CD4-positive, alpha-beta T cell treated with Interferon gamma for 1 hour (primary cell): ENCODE results near the gene CEP89.
"Not testable (repeated sequence)": the region's sequence is repeated elsewhere in the genome, so short reads cannot be mapped to it uniquely, and the experiment has no call there.

Source experiments
- DNase-seq: peaks from one replicate; pipeline ENCODE4 v3.0.0-alpha.2; 2020

Gene CEP89

DNA sequence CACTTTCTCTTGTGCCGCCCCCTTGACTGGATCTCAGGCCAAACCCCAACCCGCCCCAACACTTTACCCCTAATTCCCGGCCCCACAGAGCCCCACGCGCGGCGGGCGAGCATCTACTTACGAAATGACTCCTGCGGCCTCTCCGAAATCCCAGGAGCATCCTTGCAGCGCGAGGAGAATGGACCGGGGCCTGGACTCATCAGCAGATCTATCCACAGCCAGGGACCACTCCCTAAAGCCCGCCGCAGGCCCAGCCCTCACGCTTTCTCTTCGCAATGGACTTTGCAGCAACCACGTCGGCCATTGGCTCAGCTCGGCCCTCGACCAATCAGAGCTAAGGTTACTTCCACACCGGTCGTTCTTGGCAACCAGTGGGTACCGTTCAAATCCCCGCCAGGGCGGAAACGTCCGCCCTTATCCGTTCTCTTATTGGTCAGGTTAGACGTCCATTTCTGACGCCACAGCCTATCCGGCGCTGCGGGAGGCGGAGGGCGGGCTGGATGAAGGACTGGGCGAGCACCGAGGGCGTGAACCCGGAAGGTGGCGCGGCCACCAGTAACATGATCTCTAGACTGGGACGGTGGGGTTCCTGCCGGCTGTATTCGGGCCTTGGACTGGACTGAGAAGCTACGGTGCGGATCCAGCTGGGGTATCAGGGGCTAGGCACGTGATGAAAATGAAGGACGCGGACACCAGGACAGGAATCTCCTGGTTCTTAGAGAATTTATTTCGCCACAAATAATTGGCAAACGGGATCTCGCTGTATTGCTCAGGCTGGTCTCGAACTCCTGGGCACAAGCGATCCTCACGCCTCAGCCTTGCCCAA is at the start of gene CEP89, which contains the start of gene FAAP24:
Gene CEP89 (minus strand): TSS at position 244 of the 826 bp plus-strand sequence. CDS start 84 bp downstream, at position 160.
Gene FAAP24 (plus strand): TSS at position 528 of the 826 bp plus-strand sequence. CDS start 955 bp downstream, outside the sequence.
- peak; percentile 98 for DNase-seq

DNA sequence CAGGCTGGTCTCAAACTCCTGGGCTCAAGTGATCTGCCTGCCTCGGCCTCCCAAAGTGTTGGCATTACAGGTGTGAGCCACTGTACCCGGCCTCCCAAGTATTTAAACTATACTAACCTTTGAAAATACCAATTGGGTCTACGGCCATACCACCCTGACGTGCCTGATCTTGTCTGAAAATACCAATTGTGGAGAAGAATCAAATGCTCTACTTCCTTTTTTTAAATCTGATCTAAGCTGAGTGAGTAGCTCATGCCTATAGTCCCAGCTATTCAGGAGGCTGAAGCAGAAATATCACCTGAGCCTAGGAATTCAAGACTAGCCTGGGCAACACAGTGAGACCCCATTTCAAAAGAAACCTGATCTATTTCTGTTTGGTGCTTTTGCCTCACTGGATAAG is 39.1 kb upstream of the CEP89 start:
- not testable (repeated sequence) for DNase-seq

DNA sequence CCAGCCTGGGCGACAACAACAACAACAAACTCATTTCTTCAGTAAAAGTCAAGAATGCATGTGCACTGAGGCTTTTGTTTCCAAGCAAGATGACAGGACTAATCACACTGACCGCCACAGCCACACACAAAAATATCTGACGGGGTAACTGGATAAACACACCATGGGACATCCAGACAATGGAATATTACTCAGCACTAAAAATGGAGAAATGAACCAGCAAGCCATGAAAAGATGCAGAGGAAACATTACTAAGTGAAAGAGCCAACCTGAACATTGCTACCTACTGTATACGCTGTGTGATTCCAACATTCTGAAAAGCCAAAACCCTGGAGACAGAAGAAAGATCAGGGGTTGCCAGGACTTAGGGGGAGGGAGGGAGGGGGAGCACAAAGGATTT is 37.0 kb upstream of the CEP89 start:
- no peak for DNase-seq

DNA sequence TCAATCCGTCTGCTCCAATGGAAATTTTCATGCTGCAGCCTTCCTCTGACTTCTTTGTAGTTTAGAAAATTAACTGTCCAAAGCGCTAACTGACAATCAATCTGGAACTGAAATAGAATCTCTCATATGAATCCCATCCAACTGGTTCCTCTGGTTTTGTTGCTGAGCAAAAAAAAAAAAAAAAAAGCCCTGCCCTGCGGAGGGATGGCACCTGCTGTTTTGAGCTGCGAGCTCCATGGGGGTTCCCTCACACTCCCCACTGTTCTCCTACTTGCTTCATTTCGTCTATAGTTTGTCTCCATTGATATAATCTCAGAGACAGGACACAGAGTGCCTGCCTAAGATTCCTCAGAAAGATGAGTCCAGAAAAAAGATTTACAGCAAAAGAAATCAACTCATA is 33.7 kb upstream of the CEP89 start:
- no peak for DNase-seq

DNA sequence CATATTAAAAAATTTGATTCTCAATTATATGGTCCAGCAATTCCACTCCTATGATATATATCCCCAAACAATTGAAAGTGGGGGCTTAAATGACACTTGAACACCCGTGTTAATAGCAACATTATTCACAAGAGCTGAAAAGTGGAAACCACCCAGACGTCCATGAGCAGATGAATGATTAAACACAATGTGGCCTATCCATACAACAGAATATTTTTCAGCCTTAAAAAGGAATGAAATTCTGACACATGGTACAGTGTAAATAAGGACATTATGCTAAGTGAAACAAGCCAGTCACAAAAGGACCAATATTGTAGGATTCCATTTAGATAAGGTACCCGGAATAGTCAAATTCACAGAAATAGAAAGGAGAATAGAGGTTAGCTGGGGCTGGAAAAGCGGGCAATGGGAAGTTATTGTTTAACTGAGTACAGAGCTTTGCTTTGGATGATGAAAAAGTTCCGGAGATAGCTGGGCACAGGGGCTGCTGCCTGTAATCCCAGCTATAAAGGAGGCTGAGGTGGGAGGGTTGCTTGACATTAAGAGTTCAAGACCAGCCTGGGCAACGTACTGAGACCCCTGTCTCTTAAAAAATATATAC is 31.8 kb upstream of the CEP89 start:
- DNase-seq: not testable (repeated sequence)

DNA sequence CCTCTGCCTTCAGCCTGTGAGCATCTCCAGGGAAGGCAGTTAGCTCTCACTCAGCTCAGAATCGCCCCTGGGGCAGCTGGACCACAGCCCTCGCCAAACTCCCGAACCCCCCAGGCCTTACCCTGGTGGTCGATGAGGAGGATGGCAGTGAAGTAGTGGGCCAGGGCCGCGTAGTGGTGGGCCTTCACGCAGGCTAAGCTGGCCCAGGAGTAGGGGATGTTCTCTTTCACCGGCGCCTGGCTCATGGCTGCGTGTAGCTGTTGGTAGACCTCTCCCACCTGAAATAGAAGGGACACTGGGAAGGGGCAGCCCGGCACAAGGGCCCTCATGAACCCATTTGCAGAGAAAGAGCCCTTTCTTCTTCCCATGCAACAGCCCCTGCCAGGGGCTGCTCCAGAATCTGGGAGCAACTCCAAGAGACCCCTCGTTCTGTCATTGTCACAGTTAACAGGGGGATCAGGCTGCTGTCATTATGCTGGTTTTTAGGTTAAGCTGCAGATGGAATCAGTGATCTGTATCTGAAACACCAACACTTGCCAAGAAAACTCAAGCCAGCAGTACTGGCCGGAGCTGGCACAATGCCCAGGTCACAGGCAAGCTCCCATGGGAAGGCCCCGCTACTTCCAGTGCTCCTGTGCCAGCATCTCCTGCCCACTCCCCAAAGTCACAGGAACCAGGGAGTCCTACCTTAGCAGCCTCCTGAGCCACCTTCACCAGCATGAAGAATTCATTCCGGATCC is 30.5 kb upstream of the CEP89 start:
- DNase-seq: not testable (repeated sequence)

DNA sequence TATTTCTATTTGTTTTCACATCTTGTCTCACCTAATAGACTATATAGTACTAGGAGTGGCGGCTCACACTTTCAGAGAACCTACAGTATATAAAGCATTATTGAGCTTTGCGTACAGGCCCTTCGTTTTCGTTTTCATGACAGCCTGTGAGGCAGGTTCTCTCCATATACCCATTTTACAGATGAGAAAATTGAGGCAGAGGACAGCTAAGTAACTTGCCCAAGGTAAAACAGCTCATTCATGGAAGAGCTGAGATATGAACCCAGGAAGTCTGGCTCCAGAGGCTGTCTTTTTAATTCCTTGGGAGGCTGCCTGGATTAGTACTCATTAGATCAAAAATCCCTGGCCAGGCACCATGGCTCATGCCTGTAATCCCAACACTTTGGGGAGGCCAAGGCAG is 29.2 kb upstream of the CEP89 start:
- DNase-seq: no peak

DNA sequence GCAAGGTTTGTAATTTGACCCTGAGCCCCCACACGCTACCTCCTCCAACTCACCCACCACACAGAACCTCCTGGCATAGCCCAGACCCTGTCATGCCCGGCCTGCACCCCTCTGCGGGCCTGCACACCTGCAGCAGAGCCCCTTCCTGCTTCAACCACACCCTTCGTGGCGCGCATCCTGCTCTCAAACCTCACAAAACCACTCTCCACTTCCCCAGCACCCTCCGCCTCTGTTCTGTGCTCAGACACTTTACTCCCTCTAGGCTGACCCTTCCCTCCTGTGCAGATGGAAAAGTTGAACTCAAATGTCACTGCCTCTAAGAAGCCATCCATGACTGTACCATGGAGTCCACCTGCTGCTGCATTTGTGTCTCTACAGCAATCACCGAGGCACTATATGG is 28.8 kb upstream of the CEP89 start:
- no peak for DNase-seq

DNA sequence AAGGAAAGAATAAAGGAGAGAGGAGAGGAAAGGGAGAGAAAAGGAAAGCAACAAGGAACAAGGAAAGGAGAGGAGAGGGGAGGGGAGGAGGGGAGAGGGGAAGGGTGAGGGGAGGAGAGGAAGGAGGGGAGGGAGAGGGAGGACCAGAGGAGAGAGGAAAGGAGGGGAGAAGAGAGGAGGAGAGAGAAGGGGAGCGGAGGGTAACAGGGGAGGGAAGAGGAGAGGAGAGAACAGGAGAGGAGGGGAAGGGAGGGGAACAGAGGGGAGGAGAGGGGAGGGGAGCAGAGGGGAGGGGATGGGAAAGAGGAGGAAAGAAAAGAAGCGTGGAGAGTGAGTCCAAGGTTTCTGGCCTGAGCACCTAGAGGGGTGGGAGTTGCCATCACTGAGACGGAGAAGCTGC is 27.0 kb upstream of the CEP89 start:
- no peak for DNase-seq

DNA sequence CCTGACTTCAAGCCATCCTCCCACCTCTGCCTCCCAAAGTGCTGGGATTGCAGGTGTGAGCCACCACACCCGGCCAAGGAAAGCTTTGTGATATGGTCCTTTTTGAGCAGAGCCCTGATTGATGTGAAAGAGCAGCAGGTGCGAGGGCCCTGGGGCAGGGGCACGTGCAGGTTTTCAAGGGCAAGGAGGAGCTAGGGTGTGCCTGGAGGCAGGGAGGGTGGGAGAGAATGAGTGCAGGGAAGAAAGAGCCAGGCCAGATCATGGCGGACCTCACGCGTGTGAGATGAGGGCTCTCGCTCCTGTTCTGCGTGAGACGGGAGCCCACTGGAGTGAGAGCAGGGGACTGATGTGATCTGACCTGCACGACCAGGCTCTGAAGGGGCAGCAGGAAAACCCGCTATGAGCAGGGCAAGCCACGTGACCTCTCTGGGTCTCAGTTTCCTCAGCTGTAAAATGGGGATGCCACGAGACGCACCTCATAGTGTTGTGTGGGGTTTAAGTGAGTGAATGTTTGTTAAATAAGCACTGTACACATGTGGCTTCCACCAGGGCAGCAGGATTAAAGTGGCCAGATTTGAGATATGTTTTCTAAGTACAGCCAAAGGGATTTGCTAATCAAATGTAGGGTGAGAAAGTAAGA is 26.1 kb upstream of the CEP89 start:
- no peak for DNase-seq

DNA sequence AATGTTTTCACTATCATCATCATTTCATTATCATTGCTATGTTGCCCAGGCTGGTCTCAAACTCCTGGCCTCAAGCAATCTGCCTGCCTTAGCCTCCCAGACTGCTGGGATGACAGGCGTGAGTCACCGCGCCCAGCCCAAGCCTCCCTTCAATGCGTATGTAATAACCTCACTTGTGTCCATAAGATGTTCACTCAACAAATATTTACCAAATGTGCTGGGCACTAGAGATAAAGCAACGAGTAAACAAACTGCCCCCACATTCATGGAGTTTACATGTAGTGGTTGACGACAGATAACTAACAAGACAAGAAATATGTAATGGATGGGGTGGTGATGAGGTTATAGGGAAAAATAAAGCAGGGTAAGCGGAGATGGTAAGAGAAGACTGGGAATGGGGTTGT is 25.3 kb upstream of the CEP89 start:
- not testable (repeated sequence) for DNase-seq

DNA sequence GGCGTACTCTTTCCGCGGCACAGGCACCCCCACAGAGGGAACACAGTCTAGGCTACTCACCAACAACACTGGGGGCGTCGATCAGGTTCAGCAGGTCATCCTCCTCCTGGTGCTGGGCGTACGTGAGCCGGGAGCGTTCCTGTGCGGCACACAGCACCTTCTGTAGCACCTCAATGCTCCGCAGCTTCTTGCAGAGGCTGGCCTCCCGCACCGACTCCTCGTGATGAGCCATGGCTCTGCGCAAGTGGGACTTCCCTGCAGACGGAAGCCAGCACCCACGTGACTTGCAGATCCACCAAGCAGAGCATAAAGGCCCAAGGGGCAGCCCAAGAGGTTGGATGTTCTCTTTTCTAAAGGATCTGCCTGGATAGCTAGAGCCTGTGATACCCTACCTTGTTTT is 24.2 kb upstream of the CEP89 start:
- not testable (repeated sequence) for DNase-seq

DNA sequence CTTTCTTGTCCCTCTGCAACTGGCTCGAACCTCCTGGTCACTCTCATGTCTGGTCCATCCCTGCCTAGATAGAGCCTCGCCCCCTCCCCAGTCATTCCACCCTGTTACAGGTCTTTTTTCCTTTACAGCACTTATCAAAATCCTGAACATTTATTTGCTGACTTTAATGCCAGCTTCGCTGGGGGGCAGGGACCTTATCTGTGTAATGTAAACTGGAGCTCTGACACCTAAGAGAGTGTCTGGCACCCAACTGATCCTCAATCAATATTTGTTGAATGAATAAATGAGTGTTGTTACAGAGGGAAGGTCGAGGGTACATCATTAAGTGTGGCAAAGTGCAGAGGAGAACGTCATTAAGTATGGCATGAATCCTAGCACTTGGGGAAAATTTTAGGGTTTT is 17.0 kb upstream of the CEP89 start:
- no peak for DNase-seq

DNA sequence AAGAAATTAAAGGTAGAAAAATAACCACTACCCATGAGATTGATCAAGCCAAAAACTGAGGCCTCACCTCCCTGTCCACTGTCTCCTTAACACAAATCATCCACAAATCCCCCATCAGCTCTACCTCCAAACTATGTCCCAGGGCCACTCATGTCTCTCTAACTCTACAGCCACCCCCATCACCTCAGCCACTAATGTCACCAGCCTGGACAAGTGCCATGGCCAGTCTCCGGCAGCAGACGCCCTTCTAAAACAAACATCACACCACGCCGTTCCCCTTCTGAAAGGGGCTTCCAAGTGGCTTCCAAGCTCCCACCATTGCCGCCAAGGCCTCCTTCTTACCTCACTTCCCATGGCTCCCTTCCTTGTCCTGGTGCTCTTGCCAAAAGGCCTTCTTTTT is 16.5 kb upstream of the CEP89 start:
- not testable (repeated sequence) for DNase-seq

DNA sequence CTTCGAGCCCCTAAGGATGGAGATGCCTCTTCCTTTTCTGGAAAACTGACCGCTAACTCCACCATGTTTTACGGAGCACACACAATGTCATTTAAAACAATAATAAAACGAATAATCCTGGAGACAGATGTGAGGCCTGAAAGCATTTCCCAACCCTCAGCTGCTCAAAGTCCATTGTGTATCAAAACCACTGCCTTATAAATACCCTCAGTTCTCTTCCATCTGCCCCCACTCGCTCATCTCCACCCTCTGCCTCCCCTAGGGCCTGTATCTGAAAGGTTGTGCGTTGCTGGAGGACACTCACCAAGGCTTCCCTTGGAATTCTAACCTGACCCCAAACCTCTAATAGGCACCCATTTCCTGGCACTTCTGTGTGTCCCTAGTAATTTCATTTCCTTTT is 10.7 kb upstream of the CEP89 start:
- not testable (repeated sequence) for DNase-seq

DNA sequence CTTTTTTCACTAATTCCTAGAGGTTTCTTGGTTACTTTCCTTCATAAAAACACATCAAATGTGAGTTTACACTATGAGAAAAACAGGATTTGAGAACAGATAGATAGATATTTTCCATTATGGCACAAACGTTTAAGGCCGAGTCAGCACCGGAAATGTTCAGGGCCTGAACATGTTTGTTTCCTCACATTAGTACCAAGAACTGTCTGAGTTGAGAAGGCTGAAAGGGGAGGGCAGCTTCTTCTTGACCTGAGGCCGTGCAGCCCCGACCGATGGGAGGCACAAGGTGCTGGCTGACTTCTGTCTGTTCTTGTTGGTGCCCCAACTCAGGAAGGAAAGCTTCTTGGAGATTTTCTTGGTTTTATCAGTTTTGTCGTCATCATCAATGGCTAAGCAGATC is 8.0 kb upstream of the CEP89 start:
- DNase-seq: not testable (repeated sequence)

DNA sequence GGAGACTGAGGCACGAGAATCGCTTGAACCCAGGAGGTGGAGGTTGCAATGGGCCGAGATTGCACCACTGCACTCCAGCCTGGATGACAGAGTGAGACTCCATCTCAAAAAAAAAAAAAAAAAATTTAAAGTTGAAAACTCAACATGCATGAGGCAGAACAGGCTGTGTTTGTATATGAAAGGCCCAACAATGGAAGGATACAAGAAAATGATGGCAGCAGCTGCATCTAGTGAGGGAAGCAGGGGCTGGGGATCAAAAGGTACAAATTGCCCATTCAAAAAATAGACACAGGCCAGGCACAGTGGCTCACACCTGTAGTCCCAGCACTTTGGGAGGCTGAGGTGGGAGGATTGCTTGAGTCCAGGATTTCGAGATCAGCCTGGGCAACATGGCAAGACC is 6.1 kb upstream of the CEP89 start:
- DNase-seq: not testable (repeated sequence)

DNA sequence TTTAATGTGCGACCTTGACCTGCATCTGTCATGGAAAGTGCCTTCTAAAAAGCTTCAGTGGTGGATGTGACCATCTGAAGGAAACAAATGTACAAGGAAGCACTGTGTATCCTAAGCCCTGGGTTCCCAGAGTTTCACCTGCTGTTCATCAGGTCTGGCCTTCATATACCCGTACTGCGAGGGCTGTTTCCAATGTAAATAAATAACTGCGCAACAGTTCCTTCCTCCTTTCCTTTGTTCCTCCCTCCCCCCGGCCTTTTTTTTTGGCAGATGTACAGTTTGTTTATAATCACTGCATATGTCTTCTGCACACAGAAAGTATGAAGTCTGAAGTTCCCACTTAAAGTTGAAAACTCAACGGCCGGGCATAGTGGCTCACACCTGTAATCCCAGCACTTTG is 5.5 kb upstream of the CEP89 start:
- no peak for DNase-seq

DNA sequence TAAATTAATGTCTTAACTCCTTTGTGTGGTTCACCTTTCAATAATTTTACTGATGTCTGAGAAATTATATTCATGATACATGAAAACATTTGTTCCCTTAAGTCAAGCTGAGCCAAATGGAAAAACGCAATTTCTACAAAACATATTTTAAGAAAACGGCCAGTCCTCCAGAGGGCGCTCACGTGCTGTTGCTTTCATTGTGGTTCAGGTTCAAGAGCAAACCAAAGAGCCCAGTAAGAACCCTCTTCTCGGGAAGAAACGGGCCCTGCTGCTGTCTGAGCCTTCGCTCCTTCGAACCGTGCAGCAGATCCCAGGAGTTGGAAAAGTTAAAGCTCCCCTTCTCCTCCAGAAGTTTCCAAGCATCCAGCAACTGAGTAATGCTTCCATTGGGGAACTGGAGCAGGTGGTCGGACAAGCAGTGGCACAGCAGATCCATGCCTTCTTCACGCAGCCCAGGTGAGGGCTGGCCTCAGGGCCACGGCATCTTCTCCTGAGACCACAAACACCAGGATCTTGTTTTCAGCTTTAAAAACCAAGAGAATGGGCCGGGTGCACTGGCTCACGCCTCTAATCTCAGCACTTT is 4.6 kb upstream of the CEP89 start:
- DNase-seq: peak; percentile 42

DNA sequence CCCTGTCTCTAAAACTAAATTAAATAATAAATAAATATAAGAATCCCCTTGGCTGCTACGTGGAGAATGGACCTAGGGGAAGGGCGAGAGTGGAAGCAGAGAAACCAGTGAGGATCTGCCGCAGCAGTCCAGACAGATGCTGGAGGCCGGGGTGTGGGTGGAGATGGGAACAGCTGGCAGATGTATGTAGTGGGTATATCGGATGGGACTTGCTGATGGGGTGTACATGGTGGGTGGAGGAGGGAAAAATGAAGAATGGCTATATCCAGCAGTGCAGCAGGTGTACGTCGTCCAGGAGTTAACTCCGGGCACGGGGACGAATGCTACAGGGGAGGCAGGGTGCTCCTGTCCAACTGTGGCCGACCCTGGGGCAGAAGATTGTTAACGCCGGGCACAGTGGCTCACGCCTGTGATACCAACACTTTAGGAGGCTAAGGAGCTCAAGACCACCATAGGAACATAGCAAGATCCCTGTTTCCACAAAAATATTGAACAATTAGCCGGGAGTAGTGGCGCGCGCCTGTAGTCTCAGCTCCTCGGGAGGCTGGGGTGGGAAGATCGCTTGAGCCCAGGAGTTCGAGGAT is 654 bp downstream of the CEP89 start:
- no peak for DNase-seq

DNA sequence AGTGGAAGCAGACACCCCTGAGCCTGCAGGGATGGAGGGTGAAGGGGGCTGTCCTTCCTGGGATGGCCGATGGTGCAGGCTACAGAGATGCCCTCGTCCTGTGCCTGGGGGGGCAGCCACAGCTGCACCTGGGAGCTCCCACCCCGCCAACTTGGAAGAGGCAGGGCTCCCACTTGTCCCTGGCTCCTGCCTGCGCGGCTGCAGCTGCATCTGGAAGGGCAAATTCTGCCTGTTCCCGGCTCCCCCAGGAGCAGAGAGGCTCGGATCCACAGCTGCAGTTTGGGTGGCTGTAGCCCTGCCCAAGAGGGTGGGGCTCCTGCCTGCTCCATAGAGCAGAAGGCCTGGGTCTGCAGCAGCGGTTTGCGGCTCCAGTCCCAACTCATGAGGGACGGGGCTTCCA is 2.2 kb downstream of the CEP89 start:
- no peak for DNase-seq

DNA sequence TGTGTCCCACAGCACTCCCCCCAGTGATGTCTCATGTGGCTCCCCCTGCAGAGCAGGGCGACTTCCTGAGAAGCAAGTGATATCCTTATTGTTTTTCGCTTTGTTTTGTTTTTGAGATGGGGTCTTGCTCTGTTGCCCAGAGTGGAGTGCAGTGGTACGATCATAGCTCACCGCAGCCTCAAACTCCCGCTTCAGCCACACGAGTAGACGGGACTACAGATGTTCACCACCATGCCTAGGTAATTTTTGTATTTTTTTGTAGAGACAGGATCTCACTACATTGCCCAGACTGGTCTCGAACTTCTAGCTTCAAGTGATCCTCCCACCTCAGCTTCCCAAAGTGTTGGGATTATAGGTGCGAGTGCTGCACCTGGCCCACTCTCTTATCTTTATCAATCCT is 5.0 kb downstream of the CEP89 start:
- no peak for DNase-seq
